ENCODE results near the gene NUCB1. TPM values are rescaled to one million over a fixed set of nuclear protein-coding genes. Genes with fewer than 3 reads are reported as not detected.

The NUCB1 gene
- total and polyA plus RNA-seq, 9 of the 15 experiments (the other 6 are each of a cell fraction or from before 2014, with no cell fraction given), result 3.1 to 153 (median 71.7) TPM

DNA sequence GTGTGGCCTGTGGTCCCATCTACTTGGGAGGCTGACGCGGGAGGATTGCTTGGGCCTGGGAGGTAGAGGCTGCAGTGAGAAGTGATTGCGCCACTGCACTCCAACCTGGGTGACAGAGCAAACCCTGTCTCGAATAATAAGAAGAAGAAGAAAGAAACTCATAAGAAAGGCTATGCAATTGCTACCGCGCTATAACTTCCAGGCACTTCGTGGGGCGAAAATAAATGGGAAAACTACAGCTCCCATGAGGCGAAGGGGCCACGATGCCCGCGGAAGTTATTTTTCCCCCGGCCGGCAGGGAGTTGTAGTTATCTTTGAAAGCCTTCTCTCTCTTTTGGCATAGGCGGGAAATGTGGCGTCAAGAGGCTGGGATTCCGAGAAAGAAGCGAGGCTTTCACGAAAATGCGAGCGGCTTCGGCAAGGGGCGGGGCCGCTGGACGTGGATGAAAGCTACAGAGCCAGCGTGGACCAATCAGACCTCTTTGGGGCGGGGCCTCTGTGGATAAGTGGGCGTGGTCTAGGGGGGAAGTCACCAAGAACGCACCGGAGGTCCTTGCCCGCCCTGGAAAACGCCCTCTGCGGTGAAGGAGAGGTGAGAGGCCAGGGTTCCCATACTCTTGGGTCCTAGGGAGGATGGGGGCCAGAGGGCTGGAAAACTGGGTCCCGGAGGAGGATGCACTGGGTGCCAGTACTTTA, at the start of gene NUCB1 (continued):
- TF ChIP-seq EP300 (IDR thresholded peaks at IDR 0.05; ENCODE audit: low read length) (peak; percentile 73), TGIF2 (CRISPR knock-in tag; IDR thresholded peaks at IDR 0.05) (no peak), TCF7 (IDR thresholded peaks at IDR 0.05; ENCODE audit: borderline replicate concordance) (peak; percentile 73; the same call in 1 of the 2 replicates), STAT5A (IDR thresholded peaks at IDR 0.05; ENCODE audit: borderline replicate concordance, low read length) (peak; percentile 90), ZBTB49 (CRISPR knock-in tag; IDR thresholded peaks at IDR 0.05; ENCODE audit: borderline replicate concordance) (no peak), E2F3 (CRISPR knock-in tag; IDR thresholded peaks at IDR 0.05) (peak; percentile 72; the same call in 1 of the 2 replicates), ELF2 (CRISPR knock-in tag; IDR thresholded peaks at IDR 0.05) (no peak), NELFE (IDR thresholded peaks at IDR 0.05; ENCODE audit: insufficient read depth, insufficient read length) (no peak), MBD2 (IDR thresholded peaks at IDR 0.05; ENCODE audit: borderline replicate concordance, low read depth) (peak; percentile 80; the same call in 1 of the 2 replicates), HDAC8 (tag; IDR thresholded peaks at IDR 0.05) (no peak), RAD51 (IDR thresholded peaks at IDR 0.05; ENCODE audit: borderline replicate concordance, low read depth) (no peak), ERF (CRISPR knock-in tag; IDR thresholded peaks at IDR 0.05) (no peak), ATF3 (IDR thresholded peaks at IDR 0.05) (peak; percentile 11; the same call in 1 of the 2 replicates), ATF3 (CRISPR knock-in tag; conservative IDR thresholded peaks at IDR 0.05) (no peak; the same call in 1 of the 2 replicates), MAFF (IDR thresholded peaks at IDR 0.05; ENCODE audit: low read length) (no peak), CC2D1A (IDR thresholded peaks at IDR 0.05) (peak; percentile 100)
- TF ChIP-seq, protein P1, sequence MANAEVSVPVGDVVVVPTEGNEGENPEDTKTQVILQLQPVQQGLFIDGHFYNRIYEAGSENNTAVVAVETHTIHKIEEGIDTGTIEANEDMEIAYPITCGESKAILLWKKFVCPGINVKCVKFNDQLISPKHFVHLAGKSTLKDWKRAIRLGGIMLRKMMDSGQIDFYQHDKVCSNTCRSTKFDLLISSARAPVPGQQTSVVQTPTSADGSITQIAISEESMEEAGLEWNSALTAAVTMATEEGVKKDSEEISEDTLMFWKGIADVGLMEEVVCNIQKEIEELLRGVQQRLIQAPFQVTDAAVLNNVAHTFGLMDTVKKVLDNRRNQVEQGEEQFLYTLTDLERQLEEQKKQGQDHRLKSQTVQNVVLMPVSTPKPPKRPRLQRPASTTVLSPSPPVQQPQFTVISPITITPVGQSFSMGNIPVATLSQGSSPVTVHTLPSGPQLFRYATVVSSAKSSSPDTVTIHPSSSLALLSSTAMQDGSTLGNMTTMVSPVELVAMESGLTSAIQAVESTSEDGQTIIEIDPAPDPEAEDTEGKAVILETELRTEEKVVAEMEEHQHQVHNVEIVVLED (CRISPR knock-in tag; IDR thresholded peaks at IDR 0.05), result peak; percentile 45; the same call in 1 of the 2 replicates
- TF ChIP-seq, protein P2, sequence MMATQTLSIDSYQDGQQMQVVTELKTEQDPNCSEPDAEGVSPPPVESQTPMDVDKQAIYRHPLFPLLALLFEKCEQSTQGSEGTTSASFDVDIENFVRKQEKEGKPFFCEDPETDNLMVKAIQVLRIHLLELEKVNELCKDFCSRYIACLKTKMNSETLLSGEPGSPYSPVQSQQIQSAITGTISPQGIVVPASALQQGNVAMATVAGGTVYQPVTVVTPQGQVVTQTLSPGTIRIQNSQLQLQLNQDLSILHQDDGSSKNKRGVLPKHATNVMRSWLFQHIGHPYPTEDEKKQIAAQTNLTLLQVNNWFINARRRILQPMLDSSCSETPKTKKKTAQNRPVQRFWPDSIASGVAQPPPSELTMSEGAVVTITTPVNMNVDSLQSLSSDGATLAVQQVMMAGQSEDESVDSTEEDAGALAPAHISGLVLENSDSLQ (IDR thresholded peaks at IDR 0.05), result no peak
- TF ChIP-seq, protein P3, sequence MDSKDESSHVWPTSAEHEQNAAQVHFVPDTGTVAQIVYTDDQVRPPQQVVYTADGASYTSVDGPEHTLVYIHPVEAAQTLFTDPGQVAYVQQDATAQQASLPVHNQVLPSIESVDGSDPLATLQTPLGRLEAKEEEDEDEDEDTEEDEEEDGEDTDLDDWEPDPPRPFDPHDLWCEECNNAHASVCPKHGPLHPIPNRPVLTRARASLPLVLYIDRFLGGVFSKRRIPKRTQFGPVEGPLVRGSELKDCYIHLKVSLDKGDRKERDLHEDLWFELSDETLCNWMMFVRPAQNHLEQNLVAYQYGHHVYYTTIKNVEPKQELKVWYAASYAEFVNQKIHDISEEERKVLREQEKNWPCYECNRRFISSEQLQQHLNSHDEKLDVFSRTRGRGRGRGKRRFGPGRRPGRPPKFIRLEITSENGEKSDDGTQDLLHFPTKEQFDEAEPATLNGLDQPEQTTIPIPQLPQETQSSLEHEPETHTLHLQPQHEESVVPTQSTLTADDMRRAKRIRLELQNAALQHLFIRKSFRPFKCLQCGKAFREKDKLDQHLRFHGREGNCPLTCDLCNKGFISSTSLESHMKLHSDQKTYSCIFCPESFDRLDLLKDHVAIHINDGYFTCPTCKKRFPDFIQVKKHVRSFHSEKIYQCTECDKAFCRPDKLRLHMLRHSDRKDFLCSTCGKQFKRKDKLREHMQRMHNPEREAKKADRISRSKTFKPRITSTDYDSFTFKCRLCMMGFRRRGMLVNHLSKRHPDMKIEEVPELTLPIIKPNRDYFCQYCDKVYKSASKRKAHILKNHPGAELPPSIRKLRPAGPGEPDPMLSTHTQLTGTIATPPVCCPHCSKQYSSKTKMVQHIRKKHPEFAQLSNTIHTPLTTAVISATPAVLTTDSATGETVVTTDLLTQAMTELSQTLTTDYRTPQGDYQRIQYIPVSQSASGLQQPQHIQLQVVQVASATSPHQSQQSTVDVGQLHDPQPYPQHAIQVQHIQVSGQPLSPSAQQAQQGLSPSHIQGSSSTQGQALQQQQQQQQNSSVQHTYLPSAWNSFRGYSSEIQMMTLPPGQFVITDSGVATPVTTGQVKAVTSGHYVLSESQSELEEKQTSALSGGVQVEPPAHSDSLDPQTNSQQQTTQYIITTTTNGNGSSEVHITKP (IDR thresholded peaks at IDR 0.05; ENCODE audit: partially characterized antibody), result peak; percentile 60
